Esophagus muscularis mucosa (tissue), 4 donors: ENCODE results near the gene GINS1. TPM values are rescaled to one million over a fixed set of nuclear protein-coding genes. Genes with fewer than 3 reads are reported as not detected.

Experiments
- DNase-seq: peaks from one replicate; pipeline ENCODE4 v3.0.0-alpha.2; 2017; ENCODE audit errors: extremely low spot score
- H3K27ac ChIP-seq, 4 donors: fragments of 200-600 bp; sonication (generic); replicated peaks in 1 of 4; 1 replicate in 3 of 4; 2 replicates in 1 of 4; pipeline ENCODE4 v1.5.1; 2016 to 2019; ENCODE audit warnings: mild to moderate bottlenecking in 1 of 4
- H3K27me3 ChIP-seq, 4 donors: fragments of 200-600 bp; sonication (generic); one replicate each; pipeline versions ENCODE4 v1.5.1 to v1.6.0; 2016 to 2019
- H3K36me3 ChIP-seq, 4 donors: fragments of 200-600 bp; sonication (generic); one replicate each; pipeline ENCODE4 v1.5.1; 2016 to 2019
- H3K4me1 ChIP-seq, 4 donors: fragments of 200-600 bp; sonication (generic); one replicate each; pipeline ENCODE4 v1.5.1; 2016 to 2019
- H3K4me3 ChIP-seq, 4 donors: fragments of 200-600 bp; sonication (generic); 1 replicate in 2 of 4; 2 replicates in 2 of 4; pipeline ENCODE4 v1.5.1; 2016 to 2019; ENCODE audit warnings: mild to moderate bottlenecking in 4 of 4, moderate library complexity in 1 of 4
- H3K9me3 ChIP-seq, 4 donors: fragments of 200-600 bp; sonication (generic); 1 replicate in 3 of 4; 2 replicates in 1 of 4; pipeline ENCODE4 v1.5.1; 2016 to 2019
- EP300 ChIP-seq: sonication (generic); formaldehyde crosslinking; IDR thresholded peaks from one replicate; pipeline ENCODE4 v1.6.1; 2017; ENCODE audit warnings: antibody characterized with exemption
- POLR2A ChIP-seq: fragments of 450-650 bp; IDR thresholded peaks from one replicate; pipeline ENCODE4 v1.6.1; 2017; ENCODE audit warnings: antibody characterized with exemption, moderate library complexity, mild to moderate bottlenecking, low read depth
- POLR2AphosphoS5 ChIP-seq, 2 donors: sonication (generic); formaldehyde crosslinking; IDR thresholded peaks; one replicate each; pipeline ENCODE4 v1.6.1; 2017; ENCODE audit warnings: antibody characterized with exemption in 2 of 2
- WGBS: methylation state at CpG from one replicate; pipeline ENCODE4 v1.1.5; 2018; 5-methylcytosine and 5-hydroxymethylcytosine counted together
- intact Hi-C: fragments of 100-400 bp; cut with DNase I; formaldehyde crosslinking; loops from one replicate; pipeline ENCODE4 v1.15.1; 2023
- total RNA-seq, 4 donors: library from RNA; depleted of rRNA; stranded (reverse); fragments of >200 nt; gene quantifications; one replicate each; pipeline versions ENCODE4 v1.1.0 to v1.2.1, GENCODE V29; 2016
- TF ChIP-seq, protein P1 (sequence below), 3 experiments: fragments of 200-600 bp in 2 of 3; fragments of 450-650 bp in 1 of 3; sonication (generic) in 2 of 3; IDR thresholded peaks; one replicate each; pipeline ENCODE4 v1.5.1; 2017 to 2019; ENCODE audit warnings: antibody characterized with exemption in 3 of 3, mild to moderate bottlenecking in 2 of 3, moderate library complexity in 1 of 3

The GINS1 gene
- total RNA-seq, 4 donors from 2014 or later = 0.33 to 0.63 (median 0.47) TPM

DNA sequence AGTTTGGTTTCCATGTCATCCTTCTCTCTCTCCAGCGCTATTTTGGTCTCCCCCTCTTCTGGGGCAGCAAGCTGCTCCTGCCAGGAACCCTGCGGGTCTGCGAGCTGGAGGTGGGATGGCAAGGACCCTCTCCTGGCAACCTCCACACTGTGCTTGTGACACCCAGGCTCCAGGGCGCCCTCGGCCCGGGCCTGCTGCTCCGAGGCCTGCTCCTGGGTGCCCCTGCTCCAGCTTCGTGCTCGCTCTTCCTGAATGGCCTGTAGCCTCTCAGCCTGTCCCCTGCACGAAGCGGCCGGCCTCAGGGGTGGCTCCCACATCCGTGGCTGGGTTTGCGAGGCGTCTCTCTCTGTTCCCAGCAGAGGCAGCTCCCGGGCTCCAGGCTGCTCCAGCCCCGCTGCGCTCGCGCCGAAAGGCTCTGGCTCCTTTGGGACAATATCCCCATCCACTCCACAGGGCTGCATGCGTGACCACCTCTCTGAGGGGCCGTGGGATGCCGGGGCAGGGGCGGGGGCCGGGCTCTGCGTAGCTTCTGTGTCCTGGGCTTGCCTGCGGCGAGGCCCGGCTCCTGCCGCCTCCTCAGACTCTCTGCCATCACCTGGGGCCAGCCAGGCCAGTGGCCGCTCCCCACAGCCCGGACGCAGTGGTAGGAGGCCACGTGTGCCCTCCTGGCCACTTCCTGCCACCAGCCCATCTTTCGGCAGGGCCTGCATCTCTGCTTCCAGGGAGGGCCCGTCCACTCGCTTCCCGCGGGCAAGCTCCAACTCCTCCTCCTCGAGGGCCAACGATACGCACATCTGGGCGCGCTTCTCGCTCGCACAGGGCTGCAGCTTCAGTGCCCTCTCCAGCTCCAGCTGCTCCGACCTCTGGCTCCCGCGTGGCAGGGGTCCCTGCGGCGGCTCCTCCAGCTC lies 68.9 kb downstream of the GINS1 start:
- H3K4me1 ChIP-seq = no peaks in the 10 kb centered on the region
- no peaks in the 10 kb centered on the region for H3K9me3 ChIP-seq
- H3K4me3 ChIP-seq = no peak overlapping the region
- no peak overlapping the region for H3K27ac ChIP-seq
- TF ChIP-seq POLR2A = no peak
- TF ChIP-seq EP300 = no peak
- TF ChIP-seq POLR2AphosphoS5 (IDR thresholded peaks at IDR 0.05) = no peak
- TF ChIP-seq, protein P1, sequence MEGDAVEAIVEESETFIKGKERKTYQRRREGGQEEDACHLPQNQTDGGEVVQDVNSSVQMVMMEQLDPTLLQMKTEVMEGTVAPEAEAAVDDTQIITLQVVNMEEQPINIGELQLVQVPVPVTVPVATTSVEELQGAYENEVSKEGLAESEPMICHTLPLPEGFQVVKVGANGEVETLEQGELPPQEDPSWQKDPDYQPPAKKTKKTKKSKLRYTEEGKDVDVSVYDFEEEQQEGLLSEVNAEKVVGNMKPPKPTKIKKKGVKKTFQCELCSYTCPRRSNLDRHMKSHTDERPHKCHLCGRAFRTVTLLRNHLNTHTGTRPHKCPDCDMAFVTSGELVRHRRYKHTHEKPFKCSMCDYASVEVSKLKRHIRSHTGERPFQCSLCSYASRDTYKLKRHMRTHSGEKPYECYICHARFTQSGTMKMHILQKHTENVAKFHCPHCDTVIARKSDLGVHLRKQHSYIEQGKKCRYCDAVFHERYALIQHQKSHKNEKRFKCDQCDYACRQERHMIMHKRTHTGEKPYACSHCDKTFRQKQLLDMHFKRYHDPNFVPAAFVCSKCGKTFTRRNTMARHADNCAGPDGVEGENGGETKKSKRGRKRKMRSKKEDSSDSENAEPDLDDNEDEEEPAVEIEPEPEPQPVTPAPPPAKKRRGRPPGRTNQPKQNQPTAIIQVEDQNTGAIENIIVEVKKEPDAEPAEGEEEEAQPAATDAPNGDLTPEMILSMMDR (IDR thresholded peaks at IDR 0.05) = no peak
- H3K27me3 ChIP-seq = no peaks in the 10 kb centered on the region
- H3K36me3 ChIP-seq = peaks cover 4 to 54% (median 27%) of the 10 kb centered on the region in 4 donors
- WGBS = 86% methylated on average over 15 of the region's 52 CpGs
- DNase-seq = no peak
- intact Hi-C loops = no loop called here

DNA sequence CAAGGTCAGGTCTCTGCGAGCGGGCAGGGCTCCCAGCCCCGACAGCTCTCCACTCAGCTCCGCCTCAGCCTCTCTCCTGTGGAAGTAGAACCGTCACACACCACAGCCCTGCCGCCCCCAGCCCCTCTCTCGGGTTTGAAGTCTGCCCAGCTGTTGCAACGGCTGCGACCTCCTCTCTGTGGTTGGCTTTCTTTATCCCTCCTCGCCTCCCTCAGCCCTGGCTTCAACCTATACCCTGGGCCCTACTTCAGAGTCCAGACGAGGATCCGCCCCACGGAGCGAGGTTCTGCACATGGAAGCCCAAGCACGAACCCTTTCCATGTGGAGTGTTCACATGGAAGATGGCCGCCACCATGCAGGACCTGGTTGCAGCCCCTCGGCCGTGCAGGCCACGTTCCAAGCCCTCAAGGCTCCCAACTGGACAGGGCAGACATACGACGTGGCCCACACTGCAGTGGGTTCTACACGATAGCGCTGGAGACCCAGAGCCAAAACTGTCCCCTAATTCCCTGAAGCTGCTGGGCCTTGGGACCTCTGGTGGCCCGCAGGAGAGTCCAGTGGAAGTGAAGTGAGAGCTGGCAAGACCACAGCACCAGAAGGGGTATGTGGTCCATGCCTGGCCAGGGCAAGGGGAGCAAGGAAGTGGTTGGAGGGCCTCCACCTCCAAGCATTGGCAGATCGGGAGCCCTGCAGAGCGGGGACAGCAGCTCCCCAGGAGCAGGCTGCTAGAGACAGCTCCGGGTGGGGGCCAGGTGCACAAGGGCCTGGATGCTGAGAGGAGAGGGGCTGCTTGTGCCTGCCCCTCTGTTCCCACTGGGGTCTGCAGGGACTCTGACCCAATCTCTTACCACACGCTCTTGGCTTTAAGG lies 69.8 kb downstream of the GINS1 start:
- Histone ChIP-seq H3K4me3 (no peak overlapping the region), H3K4me1 (no peaks in the 10 kb centered on the region), H3K9me3 (no peaks in the 10 kb centered on the region), H3K27me3 (no peaks in the 10 kb centered on the region), H3K36me3 (peaks cover 4 to 61% (median 31%) of the 10 kb centered on the region in 4 donors), H3K27ac (no peak overlapping the region)
- TF ChIP-seq POLR2AphosphoS5 (IDR thresholded peaks at IDR 0.05) = no peak
- TF ChIP-seq EP300 = no peak
- TF ChIP-seq POLR2A = no peak
- TF ChIP-seq, protein P1 (IDR thresholded peaks at IDR 0.05) = no peak
- DNase-seq = no peak
- WGBS = 88% methylated on average over 20 of the region's 28 CpGs
- intact Hi-C loops = no loop called here

DNA sequence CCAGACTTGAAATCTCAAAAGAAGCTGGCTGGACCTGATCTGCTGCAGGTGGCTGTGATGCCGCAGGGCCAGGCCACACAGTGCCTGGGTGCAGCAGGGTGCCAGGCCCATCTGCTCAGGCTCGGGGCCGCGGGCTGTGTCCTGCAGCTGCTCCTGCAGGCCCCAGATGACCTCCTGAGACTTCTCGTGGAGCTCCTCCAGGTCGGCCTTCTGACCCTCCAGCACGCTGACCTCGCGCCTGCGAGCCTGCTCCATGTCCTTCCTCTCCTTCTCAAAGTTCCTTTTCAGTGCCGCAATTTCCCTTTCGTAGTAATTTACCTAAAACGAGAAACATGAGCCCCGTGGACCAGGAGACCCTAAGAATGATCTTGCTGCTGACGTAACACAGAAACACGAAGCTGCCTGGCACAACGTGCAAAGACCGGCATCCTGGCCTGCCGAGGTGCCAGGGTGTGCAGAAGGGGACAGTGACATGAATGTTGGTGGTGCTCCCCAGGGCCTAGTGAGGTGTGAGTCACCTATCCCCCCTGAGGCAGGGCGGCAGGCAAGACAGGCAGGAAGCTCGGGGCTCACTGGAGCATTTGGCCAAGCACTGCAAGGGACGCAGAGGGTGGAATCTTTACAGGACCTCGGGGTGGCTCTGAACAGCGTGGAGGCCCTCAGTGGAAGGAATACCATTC lies 71.6 kb downstream of the GINS1 start:
- no peaks in the 10 kb centered on the region for H3K9me3 ChIP-seq
- intact Hi-C loops = no loop called here
- no peak overlapping the region for H3K4me3 ChIP-seq
- no peak for DNase-seq
- no peaks in the 10 kb centered on the region for H3K27me3 ChIP-seq
- WGBS = 87% methylated on average over 21 of the region's 24 CpGs
- no peak overlapping the region for H3K27ac ChIP-seq
- TF ChIP-seq EP300 = no peak
- TF ChIP-seq POLR2AphosphoS5 (IDR thresholded peaks at IDR 0.05) = no peak
- TF ChIP-seq, protein P1 (IDR thresholded peaks at IDR 0.05) = no peak
- no peak for TF ChIP-seq POLR2A
- no peaks in the 10 kb centered on the region for H3K4me1 ChIP-seq
- H3K36me3 ChIP-seq = peaks cover 4 to 64% (median 32%) of the 10 kb centered on the region in 4 donors

DNA sequence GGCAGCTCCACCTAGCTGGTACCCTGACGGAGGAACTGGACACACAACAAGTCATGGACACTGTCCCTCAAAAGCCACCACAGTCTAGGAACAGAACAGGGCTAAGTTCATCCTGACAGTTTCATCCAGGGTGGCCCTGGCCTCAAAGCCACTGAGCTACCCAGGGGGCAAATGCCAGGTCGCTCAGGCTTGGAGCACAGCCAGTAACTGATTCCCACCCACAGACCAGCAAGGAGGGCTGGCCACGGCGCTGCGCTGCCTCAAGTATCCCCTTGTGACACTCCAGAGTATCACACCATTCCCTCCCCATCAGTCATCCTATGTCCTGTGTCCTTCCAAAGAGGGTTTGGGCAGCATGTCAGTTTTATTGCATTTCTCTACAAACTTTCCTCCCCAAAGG lies 72.2 kb downstream of the GINS1 start:
- Histone ChIP-seq H3K27ac (no peak overlapping the region), H3K9me3 (no peaks in the 10 kb centered on the region), H3K4me3 (no peak overlapping the region), H3K4me1 (no peaks in the 10 kb centered on the region), H3K27me3 (no peaks in the 10 kb centered on the region), H3K36me3 (peaks cover 4 to 68% (median 31%) of the 10 kb centered on the region in 4 donors)
- WGBS = 79% methylated on average over 4 of the region's 5 CpGs
- DNase-seq = no peak
- intact Hi-C loops = no loop called here
- TF ChIP-seq POLR2A (no peak), EP300 (no peak), POLR2AphosphoS5 (IDR thresholded peaks at IDR 0.05) (no peak)
- TF ChIP-seq, protein P1 (IDR thresholded peaks at IDR 0.05) = no peak
